Liver (tissue), 3 donors: ENCODE data around the gene KRT84.

Source experiments
- EGR1 ChIP-seq, 2 donors: IDR thresholded peaks; 2 replicates each; pipeline ENCODE4 v1.6.1; 2016 to 2018; ENCODE audit warnings: antibody characterized with exemption in 2 of 2, low read depth in 2 of 2
- FOXA1 ChIP-seq: IDR thresholded peaks from 2 replicates; pipeline ENCODE4 v1.6.1; 2016; ENCODE audit warnings: antibody characterized with exemption
- GABPA ChIP-seq, 2 donors: IDR thresholded peaks in 1 of 2; conservative IDR thresholded peaks in 1 of 2; 2 replicates each; pipeline ENCODE4 v1.6.1; 2016; ENCODE audit warnings: antibody characterized with exemption in 2 of 2, mild to moderate bottlenecking in 1 of 2, moderate library complexity in 1 of 2
- JUND ChIP-seq, 2 donors: IDR thresholded peaks; 2 replicates each; pipeline ENCODE4 v1.6.1; 2016; ENCODE audit warnings: antibody characterized with exemption in 2 of 2
- NR2F2 ChIP-seq: IDR thresholded peaks from 2 replicates; pipeline ENCODE4 v1.6.1; 2016; ENCODE audit warnings: antibody characterized with exemption
- RAD21 ChIP-seq, 2 donors: IDR thresholded peaks; 2 replicates each; pipeline ENCODE4 v1.6.1; 2016; ENCODE audit warnings: antibody characterized with exemption in 2 of 2, mild to moderate bottlenecking in 2 of 2
- RXRA ChIP-seq, 2 donors: IDR thresholded peaks; 2 replicates each; pipeline ENCODE4 v1.6.1; 2017 to 2018; ENCODE audit warnings: antibody characterized with exemption in 2 of 2, mild to moderate bottlenecking in 1 of 2
- SP1 ChIP-seq: IDR thresholded peaks from 2 replicates; pipeline ENCODE4 v1.6.1; 2018; ENCODE audit warnings: antibody characterized with exemption, mild to moderate bottlenecking
- TAF1 ChIP-seq: conservative IDR thresholded peaks from 2 replicates; pipeline ENCODE4 v1.6.1; 2016; ENCODE audit warnings: antibody characterized with exemption, mild to moderate bottlenecking
- YY1 ChIP-seq: IDR thresholded peaks from 2 replicates; pipeline ENCODE4 v1.6.1; 2016; ENCODE audit warnings: antibody characterized with exemption, mild to moderate bottlenecking
- TF ChIP-seq, protein P1 (sequence below): fragments of 150-350 bp; IDR thresholded peaks from 2 replicates; pipeline ENCODE4 v1.5.1; 2017; ENCODE audit warnings: improper control_type of control experiment, low read depth, low read length; ENCODE audit not compliant: missing input control
- TF ChIP-seq, protein P2 (sequence below): IDR thresholded peaks from 2 replicates; pipeline ENCODE4 v1.6.1; 2016; ENCODE audit warnings: antibody characterized with exemption
- TF ChIP-seq, protein P3 (sequence below): IDR thresholded peaks from 2 replicates; pipeline ENCODE4 v1.6.1; 2016; ENCODE audit warnings: antibody characterized with exemption
- donor health status: healthy.
- donor health status: healthy.

DNA sequence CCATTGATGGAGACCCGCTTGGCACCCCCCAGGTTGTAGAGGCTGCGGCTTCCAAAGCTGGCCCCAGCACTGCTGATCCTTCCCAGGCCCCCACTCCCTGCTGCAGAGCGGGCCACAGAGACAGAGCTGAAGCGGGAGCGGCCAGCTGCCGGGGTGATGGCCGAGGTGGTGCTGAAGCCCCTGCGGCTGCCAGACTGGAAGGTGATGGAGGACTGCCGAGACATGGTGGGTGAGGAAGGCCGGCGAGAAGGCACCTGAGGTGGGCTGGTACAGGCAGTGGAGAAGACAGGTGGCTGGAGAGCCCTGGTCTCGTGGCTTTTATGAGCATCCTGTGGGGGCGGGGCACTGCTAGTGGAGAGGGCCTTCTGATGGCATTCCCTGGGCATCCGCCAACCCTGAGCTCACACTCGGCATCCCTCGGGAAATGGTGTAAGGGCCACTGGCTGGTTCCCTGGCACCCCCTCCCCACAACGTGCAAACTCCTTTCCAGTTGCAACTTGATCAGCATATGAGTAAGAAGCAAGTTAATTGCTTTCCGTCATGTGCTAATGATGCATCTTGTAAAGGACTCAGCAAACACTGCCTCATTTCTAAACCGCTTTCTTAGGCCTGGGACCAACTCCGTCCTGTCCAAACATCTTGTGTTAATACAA lies 48.8 kb upstream of the KRT84 start, which contains the start of gene KRT75:
- TF ChIP-seq, protein P1, sequence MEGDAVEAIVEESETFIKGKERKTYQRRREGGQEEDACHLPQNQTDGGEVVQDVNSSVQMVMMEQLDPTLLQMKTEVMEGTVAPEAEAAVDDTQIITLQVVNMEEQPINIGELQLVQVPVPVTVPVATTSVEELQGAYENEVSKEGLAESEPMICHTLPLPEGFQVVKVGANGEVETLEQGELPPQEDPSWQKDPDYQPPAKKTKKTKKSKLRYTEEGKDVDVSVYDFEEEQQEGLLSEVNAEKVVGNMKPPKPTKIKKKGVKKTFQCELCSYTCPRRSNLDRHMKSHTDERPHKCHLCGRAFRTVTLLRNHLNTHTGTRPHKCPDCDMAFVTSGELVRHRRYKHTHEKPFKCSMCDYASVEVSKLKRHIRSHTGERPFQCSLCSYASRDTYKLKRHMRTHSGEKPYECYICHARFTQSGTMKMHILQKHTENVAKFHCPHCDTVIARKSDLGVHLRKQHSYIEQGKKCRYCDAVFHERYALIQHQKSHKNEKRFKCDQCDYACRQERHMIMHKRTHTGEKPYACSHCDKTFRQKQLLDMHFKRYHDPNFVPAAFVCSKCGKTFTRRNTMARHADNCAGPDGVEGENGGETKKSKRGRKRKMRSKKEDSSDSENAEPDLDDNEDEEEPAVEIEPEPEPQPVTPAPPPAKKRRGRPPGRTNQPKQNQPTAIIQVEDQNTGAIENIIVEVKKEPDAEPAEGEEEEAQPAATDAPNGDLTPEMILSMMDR = no peak
- no peak for TF ChIP-seq SP1
- TF ChIP-seq, protein P2, sequence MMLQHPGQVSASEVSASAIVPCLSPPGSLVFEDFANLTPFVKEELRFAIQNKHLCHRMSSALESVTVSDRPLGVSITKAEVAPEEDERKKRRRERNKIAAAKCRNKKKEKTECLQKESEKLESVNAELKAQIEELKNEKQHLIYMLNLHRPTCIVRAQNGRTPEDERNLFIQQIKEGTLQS = no peak
- no peak for TF ChIP-seq TAF1
- no peak for TF ChIP-seq RXRA (IDR thresholded peaks at IDR 0.05)
- TF ChIP-seq, protein P3, sequence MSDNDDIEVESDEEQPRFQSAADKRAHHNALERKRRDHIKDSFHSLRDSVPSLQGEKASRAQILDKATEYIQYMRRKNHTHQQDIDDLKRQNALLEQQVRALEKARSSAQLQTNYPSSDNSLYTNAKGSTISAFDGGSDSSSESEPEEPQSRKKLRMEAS = no peak
- TF ChIP-seq JUND (IDR thresholded peaks at IDR 0.05) = no peak
- TF ChIP-seq FOXA1 = no peak
- no peak for TF ChIP-seq YY1
- TF ChIP-seq RAD21 (IDR thresholded peaks at IDR 0.05) = no peak
- no peak for TF ChIP-seq EGR1 (IDR thresholded peaks at IDR 0.05; ENCODE audit: low read depth in 2 of 2)
- no peak for TF ChIP-seq NR2F2
- no peak for TF ChIP-seq GABPA (IDR thresholded peaks at IDR 0.05 in 1 of 2, conservative IDR thresholded peaks at IDR 0.05 in 1 of 2)
